Kidney capillary endothelial cell (primary cell): ENCODE data around the gene ATP2B3.

ENCODE experiments used
- DNase-seq: peaks from one replicate; pipeline ENCODE4 v3.0.0-alpha.2; 2018; ENCODE audit warnings: low spot score

Gene ATP2B3

GRCh38 chrX:153507484-153508178 is 9.8 kb upstream of the ATP2B3 start:
- peak; percentile 61 for DNase-seq

GRCh38 chrX:153509592-153509991 is 7.8 kb upstream of the ATP2B3 start:
- DNase-seq, result no peak

GRCh38 chrX:153510383-153510782 is 7.1 kb upstream of the ATP2B3 start:
- no peak for DNase-seq

GRCh38 chrX:153511784-153512500 is 5.5 kb upstream of the ATP2B3 start:
- DNase-seq, result no peak

- no peak for DNase-seq
These were observed 4.9 kb upstream of the ATP2B3 start for GRCh38 chrX:153512501-153512893.

GRCh38 chrX:153513265-153513664 is 4.2 kb upstream of the ATP2B3 start:
- DNase-seq, result no peak

GRCh38 chrX:153514259-153514658 is 3.2 kb upstream of the ATP2B3 start:
- no peak for DNase-seq

GRCh38 chrX:153515435-153515834 is 2.0 kb upstream of the ATP2B3 start:
- DNase-seq, result no peak

- no peak for DNase-seq
These were observed 1.4 kb upstream of the ATP2B3 start for GRCh38 chrX:153516073-153516472.

- DNase-seq, result no peak
These were observed 748 bp downstream of the ATP2B3 start for GRCh38 chrX:153517946-153518834.

GRCh38 chrX:153519569-153520286 is 2.3 kb downstream of the ATP2B3 start:
- no peak for DNase-seq

GRCh38 chrX:153520287-153520917 is 3.0 kb downstream of the ATP2B3 start:
- DNase-seq, result no peak

- DNase-seq, result no peak
These were observed 3.6 kb downstream of the ATP2B3 start for GRCh38 chrX:153521034-153521433.

GRCh38 chrX:153522259-153522658 is 4.8 kb downstream of the ATP2B3 start:
- DNase-seq, result no peak

- DNase-seq, result no peak
These were observed 5.8 kb downstream of the ATP2B3 start for GRCh38 chrX:153523269-153523668.

GRCh38 chrX:153524234-153524633 is 6.8 kb downstream of the ATP2B3 start:
- no peak for DNase-seq

GRCh38 chrX:153525451-153525850 is 8.0 kb downstream of the ATP2B3 start:
- no peak for DNase-seq

- no peak for DNase-seq
These were observed 8.6 kb downstream of the ATP2B3 start for GRCh38 chrX:153526042-153526441.

GRCh38 chrX:153526801-153527200 is 9.4 kb downstream of the ATP2B3 start:
- no peak for DNase-seq

GRCh38 chrX:153527208-153527607 is 9.8 kb downstream of the ATP2B3 start:
- DNase-seq, result no peak

- no peak for DNase-seq
These were observed 13.1 kb downstream of the ATP2B3 start for GRCh38 chrX:153530411-153531129.
